Osteoblast (primary cell): ENCODE data around the gene SCGB1C2. TPM values are rescaled to one million over a fixed set of nuclear protein-coding genes. Genes with fewer than 3 reads are reported as not detected.
"Not testable (repeated sequence)": the region's sequence is repeated elsewhere in the genome, so short reads cannot be mapped to it uniquely, and the experiment has no call there.

ENCODE experiments used
- DNase-seq: peaks from one replicate; pipeline ENCODE4 v3.0.0; 2011; ENCODE audit warnings: low spot score, mixed read lengths; ENCODE audit not compliant: insufficient read length; ENCODE audit errors: missing footprints
- H2AFZ ChIP-seq: 2 replicates; pipeline ENCODE4 v1.6.0; 2011; ENCODE audit warnings: mild to moderate bottlenecking, low read length
- H3K27ac ChIP-seq: 2 replicates; pipeline ENCODE4 v1.5.1; 2011; ENCODE audit warnings: mild to moderate bottlenecking, low read depth, low read length, moderate library complexity
- H3K27me3 ChIP-seq: 2 replicates; pipeline ENCODE4 v1.6.0; 2012; ENCODE audit warnings: mild to moderate bottlenecking, control low read depth, inconsistent platforms, low read length, moderate library complexity; ENCODE audit not compliant: insufficient read depth
- H3K36me3 ChIP-seq: 2 replicates; pipeline ENCODE4 v1.5.1; 2011; ENCODE audit warnings: mild to moderate bottlenecking, low read length, control low read depth, moderate library complexity; ENCODE audit not compliant: insufficient read depth
- H3K4me1 ChIP-seq: 2 replicates; pipeline ENCODE4 v1.5.1; 2011; ENCODE audit warnings: mild to moderate bottlenecking, low read length, control low read depth, moderate library complexity; ENCODE audit not compliant: insufficient read depth
- H3K4me2 ChIP-seq: 2 replicates; pipeline ENCODE4 v1.6.0; 2011; ENCODE audit warnings: mild to moderate bottlenecking, low read length; ENCODE audit not compliant: insufficient read depth
- H3K4me3 ChIP-seq: fragments of 200-600 bp; sonication (generic); 3 replicates; pipeline ENCODE4 v1.5.1; 2012; ENCODE audit warnings: mild to moderate bottlenecking, low read length, inconsistent platforms; ENCODE audit not compliant: insufficient read depth
- H3K79me2 ChIP-seq: 2 replicates; pipeline ENCODE4 v1.6.0; 2012; ENCODE audit warnings: mild to moderate bottlenecking, low read length, control low read depth, inconsistent platforms; ENCODE audit not compliant: insufficient read depth
- H3K9me3 ChIP-seq: 2 replicates; pipeline ENCODE4 v1.5.1; 2011; ENCODE audit warnings: low read depth, low read length, control low read depth
- H4K20me1 ChIP-seq: 2 replicates; pipeline ENCODE4 v1.6.0; 2012; ENCODE audit warnings: mild to moderate bottlenecking, low read length, control low read depth; ENCODE audit not compliant: insufficient read depth
- total RNA-seq: library from RNA; depleted of rRNA; stranded (reverse); fragments of >200 nt; gene quantifications from 2 replicates; pipeline ENCODE4 v1.2.3, GENCODE V29; 2012
- TF ChIP-seq, protein P1 (sequence below): IDR thresholded peaks from 2 replicates; pipeline ENCODE4 v1.5.1; 2011; ENCODE audit warnings: mild to moderate bottlenecking, low read depth, low read length, moderate library complexity; ENCODE audit errors: extremely low read depth

Gene SCGB1C2
- total RNA-seq, 1 donor: not detected

DNA sequence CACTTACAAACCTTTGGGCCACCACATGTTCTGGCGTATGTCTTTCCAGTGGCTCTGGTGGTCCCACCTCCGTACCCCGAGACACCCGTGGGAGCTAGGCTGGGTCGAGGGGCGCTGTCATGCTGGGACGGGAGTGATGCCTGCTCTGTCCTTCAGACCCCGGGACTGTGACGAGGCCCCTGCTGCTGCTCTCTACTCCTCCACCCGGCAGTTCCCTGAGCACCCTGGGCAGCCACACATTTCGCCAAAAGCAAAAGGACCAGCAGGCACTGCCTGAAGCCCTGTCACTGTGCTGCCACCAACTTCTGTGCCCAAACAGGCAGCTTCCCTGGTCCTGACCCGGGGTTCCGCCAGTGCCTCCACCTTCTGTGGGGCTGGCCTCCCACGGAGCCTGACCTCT, 28.6 kb downstream of the SCGB1C2 start:
- Histone ChIP-seq H3K27me3 (no peaks in the 10 kb centered on the region), H2AFZ (no peak overlapping the region), H3K4me2 (no peak overlapping the region), H3K27ac (no peak overlapping the region), H3K9me3 (no peaks in the 10 kb centered on the region), H3K4me1 (no peaks in the 10 kb centered on the region), H4K20me1 (no peaks in the 10 kb centered on the region), H3K79me2 (no peaks in the 10 kb centered on the region), H3K36me3 (no peaks in the 10 kb centered on the region), H3K4me3 (no peak overlapping the region)
- DNase-seq: no peak
- TF ChIP-seq, protein P1, sequence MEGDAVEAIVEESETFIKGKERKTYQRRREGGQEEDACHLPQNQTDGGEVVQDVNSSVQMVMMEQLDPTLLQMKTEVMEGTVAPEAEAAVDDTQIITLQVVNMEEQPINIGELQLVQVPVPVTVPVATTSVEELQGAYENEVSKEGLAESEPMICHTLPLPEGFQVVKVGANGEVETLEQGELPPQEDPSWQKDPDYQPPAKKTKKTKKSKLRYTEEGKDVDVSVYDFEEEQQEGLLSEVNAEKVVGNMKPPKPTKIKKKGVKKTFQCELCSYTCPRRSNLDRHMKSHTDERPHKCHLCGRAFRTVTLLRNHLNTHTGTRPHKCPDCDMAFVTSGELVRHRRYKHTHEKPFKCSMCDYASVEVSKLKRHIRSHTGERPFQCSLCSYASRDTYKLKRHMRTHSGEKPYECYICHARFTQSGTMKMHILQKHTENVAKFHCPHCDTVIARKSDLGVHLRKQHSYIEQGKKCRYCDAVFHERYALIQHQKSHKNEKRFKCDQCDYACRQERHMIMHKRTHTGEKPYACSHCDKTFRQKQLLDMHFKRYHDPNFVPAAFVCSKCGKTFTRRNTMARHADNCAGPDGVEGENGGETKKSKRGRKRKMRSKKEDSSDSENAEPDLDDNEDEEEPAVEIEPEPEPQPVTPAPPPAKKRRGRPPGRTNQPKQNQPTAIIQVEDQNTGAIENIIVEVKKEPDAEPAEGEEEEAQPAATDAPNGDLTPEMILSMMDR: no peak

- not testable (repeated sequence) for H3K27me3 ChIP-seq, H3K4me2 ChIP-seq, H3K9me3 ChIP-seq, H2AFZ ChIP-seq, H3K79me2 ChIP-seq, H3K4me1 ChIP-seq, H3K4me3 ChIP-seq, H3K36me3 ChIP-seq, DNase-seq, H4K20me1 ChIP-seq, H3K27ac ChIP-seq
Observed at GRCh38 chr17:168614-169013, 31.2 kb downstream of the SCGB1C2 start.

DNA sequence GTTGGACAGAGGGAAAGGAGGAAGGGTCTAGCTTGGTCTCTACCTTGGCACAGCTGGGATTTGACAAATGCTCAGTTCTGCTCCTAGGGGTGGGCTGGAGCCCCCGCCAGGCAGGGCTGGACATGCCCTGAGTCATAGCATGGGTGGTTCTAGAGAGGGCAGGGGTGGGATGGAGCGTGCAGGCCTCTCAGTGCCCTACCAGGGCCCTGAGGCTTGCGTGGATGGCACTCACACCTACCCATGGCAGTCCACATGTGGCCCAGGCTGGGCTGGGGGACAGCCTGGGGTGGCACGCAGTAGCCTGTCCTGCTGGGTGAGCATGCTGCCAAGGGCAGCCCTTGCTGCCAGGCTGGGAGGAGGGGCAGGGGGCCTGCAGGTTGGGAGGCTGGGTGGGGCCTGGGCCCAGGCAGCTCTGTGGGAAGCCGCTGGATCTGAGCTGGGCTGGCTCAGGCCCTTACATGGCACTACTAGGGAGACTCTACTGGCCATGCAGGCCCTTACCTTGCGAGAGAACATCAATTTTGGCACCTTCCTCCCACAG, 32.8 kb downstream of the SCGB1C2 start:
- TF ChIP-seq, protein P1: no peak
- H2AFZ ChIP-seq: no peak overlapping the region
- no peak overlapping the region for H3K27ac ChIP-seq
- H3K27me3 ChIP-seq: no peaks in the 10 kb centered on the region
- no peaks in the 10 kb centered on the region for H3K79me2 ChIP-seq
- no peak for DNase-seq
- no peak overlapping the region for H3K4me3 ChIP-seq
- H3K4me1 ChIP-seq: no peaks in the 10 kb centered on the region
- H3K4me2 ChIP-seq: no peak overlapping the region
- no peaks in the 10 kb centered on the region for H3K9me3 ChIP-seq
- H4K20me1 ChIP-seq: no peaks in the 10 kb centered on the region
- no peaks in the 10 kb centered on the region for H3K36me3 ChIP-seq

DNA sequence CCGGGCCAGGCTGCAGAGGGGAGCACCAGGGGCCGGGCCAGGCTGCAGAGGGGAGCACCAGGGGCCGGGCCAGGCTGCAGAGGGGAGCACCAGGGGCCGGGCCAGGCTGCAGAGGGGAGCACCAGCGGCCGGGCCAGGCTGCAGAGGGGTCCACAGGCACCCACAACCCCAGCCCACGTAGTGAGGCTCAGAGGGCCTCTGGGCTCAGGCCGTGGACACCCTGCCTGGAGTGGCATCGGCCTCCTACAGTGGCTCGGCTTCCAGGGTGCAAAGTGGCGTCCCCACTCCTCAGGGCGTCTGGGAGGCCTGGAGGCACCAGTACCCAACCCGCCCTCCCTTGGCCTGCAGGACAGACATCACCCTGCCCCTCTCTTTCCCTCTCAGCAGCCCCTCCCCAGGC, 34.5 kb downstream of the SCGB1C2 start:
- TF ChIP-seq, protein P1: no peak

More for the DNA sequence above, 34.5 kb downstream of the SCGB1C2 start:
- no peak overlapping the region for H3K27ac ChIP-seq
- H2AFZ ChIP-seq: no peak overlapping the region
- H4K20me1 ChIP-seq: no peaks in the 10 kb centered on the region
- no peaks in the 10 kb centered on the region for H3K4me1 ChIP-seq
- H3K79me2 ChIP-seq: no peaks in the 10 kb centered on the region
- no peak overlapping the region for H3K4me3 ChIP-seq
- no peaks in the 10 kb centered on the region for H3K27me3 ChIP-seq
- DNase-seq: no peak
- no peaks in the 10 kb centered on the region for H3K9me3 ChIP-seq
- H3K36me3 ChIP-seq: no peaks in the 10 kb centered on the region
- H3K4me2 ChIP-seq: no peak overlapping the region
